Peyer's patch (tissue), 4 donors: ENCODE results near the gene ZCCHC10. TPM values are rescaled to one million over a fixed set of nuclear protein-coding genes. Genes with fewer than 3 reads are reported as not detected.

Experiments
- DNase-seq, 3 donors: peaks; one replicate each; pipeline ENCODE4 v3.0.0-alpha.2; 2017 to 2019
- H3K27ac ChIP-seq, 4 donors: fragments of 200-600 bp; sonication (generic); one replicate each; pipeline ENCODE4 v1.5.1; 2016 to 2019
- H3K27me3 ChIP-seq, 2 donors: fragments of 200-600 bp; sonication (generic); one replicate each; pipeline ENCODE4 v1.5.1; 2019
- H3K36me3 ChIP-seq, 3 donors: fragments of 200-600 bp; sonication (generic); one replicate each; pipeline ENCODE4 v1.5.1; 2016 to 2019
- H3K4me1 ChIP-seq, 4 donors: fragments of 200-600 bp; sonication (generic); one replicate each; pipeline ENCODE4 v1.5.1; 2016 to 2019
- H3K4me3 ChIP-seq, 4 donors: fragments of 200-600 bp; sonication (generic); 1 replicate in 3 of 4; 2 replicates in 1 of 4; pipeline ENCODE4 v1.5.1; 2016 to 2019; ENCODE audit warnings: mild to moderate bottlenecking in 1 of 4
- H3K9me3 ChIP-seq, 4 donors: fragments of 200-600 bp; sonication (generic); one replicate each; pipeline ENCODE4 v1.5.1; 2016 to 2019; ENCODE audit warnings: mild to moderate bottlenecking in 1 of 4
- CTCF ChIP-seq, 6 experiments: fragments of 450-650 bp in 4 of 6; fragments of 200-600 bp in 2 of 6; sonication (generic) in 1 of 6; IDR thresholded peaks; one replicate each; pipeline ENCODE4 v1.5.1; 2017 to 2019; ENCODE audit warnings: antibody characterized with exemption in 6 of 6, mild to moderate bottlenecking in 3 of 6, moderate library complexity in 1 of 6
- POLR2A ChIP-seq, 2 donors: fragments of 450-650 bp; IDR thresholded peaks; one replicate each; pipeline ENCODE4 v1.5.1; 2017; ENCODE audit warnings: antibody characterized with exemption in 2 of 2, mild to moderate bottlenecking in 2 of 2, moderate library complexity in 2 of 2
- small RNA-seq, 2 donors: library from RNA; depleted of rRNA; stranded (forward); fragments of <200 nt; gene quantifications; one replicate each; pipeline ENCODE3, GENCODE V24; 2016
- total RNA-seq, 4 donors: library from RNA; depleted of rRNA; stranded (reverse); fragments of >200 nt; gene quantifications; one replicate each; pipeline ENCODE4 v1.1.0, GENCODE V29; 2016

The ZCCHC10 gene
- total RNA-seq, 4 donors from 2014 or later: 8.3 to 22.0 (median 21.7) TPM

GRCh38 chr5:132952829-132953228 is 73.5 kb downstream of the ZCCHC10 start:
- Histone ChIP-seq H3K4me3 (no peak overlapping the region), H3K9me3 (no peaks in the 10 kb centered on the region), H3K27me3 (no peaks in the 10 kb centered on the region), H3K27ac (no peak overlapping the region), H3K4me1 (peaks cover 0 to 11% (median 0%) of the 10 kb centered on the region in 4 donors), H3K36me3 (peaks cover 0 to 18% (median 0%) of the 10 kb centered on the region in 3 donors)
- no peak for DNase-seq
- TF ChIP-seq POLR2A (IDR thresholded peaks at IDR 0.05) (no peak), CTCF (IDR thresholded peaks at IDR 0.05) (no peak)

- H3K27ac ChIP-seq: no peak overlapping the region
- H3K4me3 ChIP-seq: no peak overlapping the region
- no peaks in the 10 kb centered on the region for H3K27me3 ChIP-seq
- peaks cover 0 to 18% (median 0%) of the 10 kb centered on the region in 3 donors for H3K36me3 ChIP-seq
- peaks cover 0 to 11% (median 0%) of the 10 kb centered on the region in 4 donors for H3K4me1 ChIP-seq
- H3K9me3 ChIP-seq: no peaks in the 10 kb centered on the region
- no peak for DNase-seq
- no peak for TF ChIP-seq POLR2A (IDR thresholded peaks at IDR 0.05)
- no peak for TF ChIP-seq CTCF (IDR thresholded peaks at IDR 0.05)
These were observed 74.5 kb downstream of the ZCCHC10 start for GRCh38 chr5:132951897-132952296.

GRCh38 chr5:132949136-132949535 is 77.2 kb downstream of the ZCCHC10 start:
- peaks cover 0 to 9% (median 0%) of the 10 kb centered on the region in 4 donors for H3K4me1 ChIP-seq
- no peak overlapping the region for H3K27ac ChIP-seq
- no peaks in the 10 kb centered on the region for H3K9me3 ChIP-seq
- H3K4me3 ChIP-seq: no peak overlapping the region
- H3K27me3 ChIP-seq: no peaks in the 10 kb centered on the region
- DNase-seq: no peak
- TF ChIP-seq CTCF (IDR thresholded peaks at IDR 0.05) (no peak), POLR2A (IDR thresholded peaks at IDR 0.05) (no peak)
- peaks cover 0 to 8% (median 0%) of the 10 kb centered on the region in 3 donors for H3K36me3 ChIP-seq

- Histone ChIP-seq H3K4me1 (no peaks in the 10 kb centered on the region), H3K4me3 (no peak overlapping the region), H3K27ac (no peak overlapping the region), H3K27me3 (no peaks in the 10 kb centered on the region), H3K36me3 (peaks cover 0 to 6% (median 0%) of the 10 kb centered on the region in 3 donors), H3K9me3 (no peaks in the 10 kb centered on the region)
- no peak for TF ChIP-seq POLR2A (IDR thresholded peaks at IDR 0.05)
- no peak for TF ChIP-seq CTCF (IDR thresholded peaks at IDR 0.05)
- DNase-seq: no peak
These were observed 78.7 kb downstream of the ZCCHC10 start for GRCh38 chr5:132947671-132948070.

Small RNAs within 50 kb of the gene (small RNA-seq; reads per million reads assigned to genes)
- gene AC113410.1 (0 reads per million in 2 donors), gene AC113410.3 (0 reads per million in 2 donors), gene ATP6V0E1P1 (0 reads per million in 2 donors), gene RF00019 (0 reads per million in 2 donors)

Other genes with a start within 250 kb of the ZCCHC10 start
- gene SEPTIN8, start 249.3 kb downstream of the ZCCHC10 start, total RNA-seq: 10 to 100 TPM; 33.6 to 85.8 (median 56.2) TPM
- gene SOWAHA, start 213.2 kb downstream of the ZCCHC10 start, total RNA-seq: 100 to 1,000 TPM in 2 of 4 donors, 10 to 100 TPM in 2; 13.2 to 128 (median 97.5) TPM
- 100 to 1,000 TPM in 2 of 4 donors, 10 to 100 TPM in 2; 14.9 to 200 (median 95.3) TPM for gene SHROOM1, start 195.9 kb downstream of the ZCCHC10 start, total RNA-seq
- gene GDF9, start 160.1 kb downstream of the ZCCHC10 start, total RNA-seq: under 1 TPM in 1 of 4 donors, not detected in 3; 0.66 TPM
- 100 to 1,000 TPM in 3 of 4 donors, 10 to 100 TPM in 1; 71.8 to 366 (median 196) TPM for gene UQCRQ, start 159.9 kb downstream of the ZCCHC10 start, total RNA-seq
- gene LEAP2, start 152.9 kb downstream of the ZCCHC10 start, total RNA-seq: 10 to 100 TPM in 2 of 4 donors, 1 to 10 TPM in 1, not detected in 1; 7.2 to 29.9 (median 20.1) TPM
- 100 to 1,000 TPM in 1 of 4 donors, 10 to 100 TPM in 3; 47.6 to 109 (median 72.6) TPM for gene AFF4, start 62.9 kb downstream of the ZCCHC10 start, total RNA-seq
- 10 to 100 TPM; 18.0 to 78.4 (median 41.4) TPM for gene HSPA4, start 25.5 kb upstream of the ZCCHC10 start, total RNA-seq